ENCODE results near the gene PPP1R12C.

- no peak for TF ChIP-seq EZH2 (IDR thresholded peaks at IDR 0.05; ENCODE audit: insufficient read depth, poor library complexity, severe bottlenecking)
- TF ChIP-seq EZH2phosphoT487 (IDR thresholded peaks at IDR 0.05; ENCODE audit: insufficient read depth, low read depth), result no peak
Measured at GRCh38 chr19:55113570-55114039, 3.8 kb downstream of the PPP1R12C start.

All from GM23248 (cell line).